ENCODE results near the gene NXPE4. TPM values are rescaled to one million over a fixed set of nuclear protein-coding genes. Genes with fewer than 3 reads are reported as not detected.
"Not testable (repeated sequence)": the region's sequence is repeated elsewhere in the genome, so short reads cannot be mapped to it uniquely, and the experiment has no call there.

Gene NXPE4
- polyA plus RNA-seq, 1 donor from 2014 or later, result not detected

GRCh38 chr11:114604179-114604813, 8.7 kb upstream of the NXPE4 start:
- no peak overlapping the region for H3K4me2 ChIP-seq (ENCODE audit: low read length)
- H3K9ac ChIP-seq (ENCODE audit: low read length), result no peak overlapping the region
- no peaks in the 10 kb centered on the region for H3K27me3 ChIP-seq (ENCODE audit: insufficient read depth, low read depth, low read length)
- H3K36me3 ChIP-seq (ENCODE audit: insufficient read depth, low read length), result no peaks in the 10 kb centered on the region
- no peak overlapping the region for H2AFZ ChIP-seq (ENCODE audit: low read depth, low read length)
- no peaks in the 10 kb centered on the region for H4K20me1 ChIP-seq (ENCODE audit: insufficient read depth)
- no peak overlapping the region for H3K27ac ChIP-seq (ENCODE audit: low read length)
- H3K9me3 ChIP-seq (ENCODE audit: low read length), result peaks cover 15% of the 10 kb centered on the region
- TF ChIP-seq RAD21 (conservative IDR thresholded peaks at IDR 0.05) (no peak), CTCF (IDR thresholded peaks at IDR 0.05; ENCODE audit: poor library complexity, severe bottlenecking) (no peak), REST (IDR thresholded peaks at IDR 0.05; ENCODE audit: borderline replicate concordance) (no peak), TAF1 (IDR thresholded peaks at IDR 0.05; ENCODE audit: low read depth) (no peak), SMC3 (conservative IDR thresholded peaks at IDR 0.05; ENCODE audit: poor library complexity) (no peak), MXI1 (conservative IDR thresholded peaks at IDR 0.05; ENCODE audit: poor library complexity, severe bottlenecking) (no peak), EZH2 (IDR thresholded peaks at IDR 0.05; ENCODE audit: borderline replicate concordance, insufficient read depth, low read length, poor library complexity, severe bottlenecking) (no peak), EP300 (conservative IDR thresholded peaks at IDR 0.05; ENCODE audit: poor library complexity, severe bottlenecking) (no peak)
- no peaks in the 10 kb centered on the region for H3F3A ChIP-seq (ENCODE audit: insufficient read depth, low read length, poor library complexity, severe bottlenecking)
- H3K9me2 ChIP-seq (ENCODE audit: insufficient read depth, low read length), result no peaks in the 10 kb centered on the region
- H3K4me3 ChIP-seq (ENCODE audit: low read length), result no peak overlapping the region
- H3K79me2 ChIP-seq (replicated peaks; ENCODE audit: insufficient read depth, low read length), result no peaks in the 10 kb centered on the region

GRCh38 chr11:114603151-114603550, 7.6 kb upstream of the NXPE4 start:
- H3K4me2 ChIP-seq (ENCODE audit: low read length); H3K9me2 ChIP-seq (ENCODE audit: insufficient read depth, low read length); H4K20me1 ChIP-seq (ENCODE audit: insufficient read depth); H3K79me2 ChIP-seq (replicated peaks; ENCODE audit: insufficient read depth, low read length); H3K9ac ChIP-seq (ENCODE audit: low read length); H3K36me3 ChIP-seq (ENCODE audit: insufficient read depth, low read length); H3K27ac ChIP-seq (ENCODE audit: low read length); H3F3A ChIP-seq (ENCODE audit: insufficient read depth, low read length, poor library complexity, severe bottlenecking); H3K4me3 ChIP-seq (ENCODE audit: low read length); H3K27me3 ChIP-seq (ENCODE audit: insufficient read depth, low read depth, low read length); H2AFZ ChIP-seq (ENCODE audit: low read depth, low read length): not testable (repeated sequence)
- peaks cover 15% of the 10 kb centered on the region for H3K9me3 ChIP-seq (ENCODE audit: low read length)
- peak; percentile 49 for TF ChIP-seq EP300 (conservative IDR thresholded peaks at IDR 0.05; ENCODE audit: poor library complexity, severe bottlenecking)

- Histone ChIP-seq H2AFZ (ENCODE audit: low read depth, low read length) (no peak overlapping the region), H3K27ac (ENCODE audit: low read length) (no peak overlapping the region), H3K4me2 (ENCODE audit: low read length) (no peak overlapping the region), H3K27me3 (ENCODE audit: insufficient read depth, low read depth, low read length) (no peaks in the 10 kb centered on the region), H3K4me3 (ENCODE audit: low read length) (no peak overlapping the region), H3K9ac (ENCODE audit: low read length) (no peak overlapping the region), H3F3A (ENCODE audit: insufficient read depth, low read length, poor library complexity, severe bottlenecking) (no peaks in the 10 kb centered on the region), H3K9me2 (ENCODE audit: insufficient read depth, low read length) (no peaks in the 10 kb centered on the region), H3K36me3 (ENCODE audit: insufficient read depth, low read length) (no peaks in the 10 kb centered on the region), H3K79me2 (replicated peaks; ENCODE audit: insufficient read depth, low read length) (no peaks in the 10 kb centered on the region), H4K20me1 (ENCODE audit: insufficient read depth) (no peaks in the 10 kb centered on the region), H3K9me3 (ENCODE audit: low read length) (no peaks in the 10 kb centered on the region)
- TF ChIP-seq TAF1 (IDR thresholded peaks at IDR 0.05; ENCODE audit: low read depth) (no peak), CTCF (IDR thresholded peaks at IDR 0.05; ENCODE audit: poor library complexity, severe bottlenecking) (no peak)
These were observed 2.9 kb upstream of the NXPE4 start for GRCh38 chr11:114598461-114598860.
